ENCODE data around the gene KANSL1. TPM values are rescaled to one million over a fixed set of nuclear protein-coding genes. Genes with fewer than 3 reads are reported as not detected.
"Not testable (repeated sequence)": the region's sequence is repeated elsewhere in the genome, so short reads cannot be mapped to it uniquely, and the experiment has no call there.

Gene KANSL1
- total and polyA plus RNA-seq, 8 donors = 24.6 to 86.6 (median 48.2) TPM

GRCh38 chr17:46182961-46183360 lies 10.3 kb downstream of the KANSL1 start:
- no peak for FAIRE-seq
- H3K9me3 ChIP-seq = no peaks in the 10 kb centered on the region
- no peak overlapping the region for H3K4me3 ChIP-seq
- no peak overlapping the region for H3K27ac ChIP-seq
- DNase-seq = no peak
- WGBS, 2 donors = 92 to 93% methylated on average over 3 of the region's 3 CpGs
- no peak for TF ChIP-seq CTCF (IDR thresholded peaks at IDR 0.05)
- no peaks in the 10 kb centered on the region for H3K36me3 ChIP-seq
- intact Hi-C loops (cut with DNase I) = loop anchor here in 1 of 3 donors (10.0 kb wide), 1 partner anchor 118 kb away; no protein-coding TSS in a partner anchor
- no peak for ATAC-seq
- H3K4me1 ChIP-seq = peaks cover 45 to 56% (median 49%) of the 10 kb centered on the region in 3 donors
- H3K27me3 ChIP-seq = no peaks in the 10 kb centered on the region

GRCh38 chr17:46181940-46182339 lies 11.3 kb downstream of the KANSL1 start:
- intact Hi-C loops (cut with DNase I) = loop anchor here in 1 of 3 donors (10.0 kb wide), 1 partner anchor 117 kb away; no protein-coding TSS in a partner anchor
- ATAC-seq = no peak
- no peak for TF ChIP-seq CTCF (IDR thresholded peaks at IDR 0.05)
- FAIRE-seq = no peak
- H3K4me3 ChIP-seq = no peak overlapping the region
- peaks cover 36 to 56% (median 47%) of the 10 kb centered on the region in 3 donors for H3K4me1 ChIP-seq
- no peaks in the 10 kb centered on the region for H3K27me3 ChIP-seq
- no peak for DNase-seq
- WGBS, 2 donors = 49 to 54% methylated on average over 5 of the region's 5 CpGs
- no peaks in the 10 kb centered on the region for H3K9me3 ChIP-seq
- H3K36me3 ChIP-seq = no peaks in the 10 kb centered on the region
- no peak overlapping the region for H3K27ac ChIP-seq

- H3K27ac ChIP-seq, DNase-seq, FAIRE-seq, ATAC-seq, H3K9me3 ChIP-seq, H3K4me3 ChIP-seq, H3K36me3 ChIP-seq, H3K27me3 ChIP-seq: not testable (repeated sequence)
- H3K4me1 ChIP-seq = peaks cover 30 to 56% (median 46%) of the 10 kb centered on the region in 3 donors
- WGBS, 2 donors = 90 to 93% methylated on average over 12 to 14 of the region's 14 CpGs
- intact Hi-C loops (cut with DNase I) = loop anchor here in 1 of 3 donors (10.0 kb wide), 1 partner anchor 117 kb away; no protein-coding TSS in a partner anchor
Observed at GRCh38 chr17:46181316-46181715, 11.9 kb downstream of the KANSL1 start.

GRCh38 chr17:46180892-46181274 lies 12.3 kb downstream of the KANSL1 start:
- peaks cover 28 to 56% (median 49%) of the 10 kb centered on the region in 3 donors for H3K4me1 ChIP-seq
- no peak for DNase-seq
- intact Hi-C loops (cut with DNase I) = loop anchor here in 1 of 3 donors (10.0 kb wide), 1 partner anchor 116 kb away; no protein-coding TSS in a partner anchor
- no peaks in the 10 kb centered on the region for H3K36me3 ChIP-seq
- ATAC-seq = no peak
- TF ChIP-seq CTCF (IDR thresholded peaks at IDR 0.05) = no peak
- H3K27ac ChIP-seq = no peak overlapping the region
- 65 to 66% methylated on average over 2 of the region's 2 CpGs for WGBS, 2 donors
- no peak for FAIRE-seq
- H3K27me3 ChIP-seq = no peaks in the 10 kb centered on the region
- H3K4me3 ChIP-seq = no peak overlapping the region
- no peaks in the 10 kb centered on the region for H3K9me3 ChIP-seq

GRCh38 chr17:46180185-46180891 lies 12.9 kb downstream of the KANSL1 start:
- intact Hi-C loops (cut with DNase I) = loop anchor here in 1 of 3 donors (10.0 kb wide), 1 partner anchor 116 kb away; no protein-coding TSS in a partner anchor
- DNase-seq, H3K36me3 ChIP-seq, H3K4me3 ChIP-seq, H3K27ac ChIP-seq, H3K27me3 ChIP-seq, FAIRE-seq, ATAC-seq, H3K9me3 ChIP-seq: not testable (repeated sequence)
- peaks cover 30 to 62% (median 55%) of the 10 kb centered on the region in 3 donors for H3K4me1 ChIP-seq
- whole genome bisulfite sequencing, 2 donors = 91 to 95% methylated on average over 16 of the region's 16 CpGs

Data from pancreas (tissue), 10 donors.